Left kidney (tissue), 2 donors: Measurements from ENCODE around the gene MRPS30. TPM values are rescaled to one million over a fixed set of nuclear protein-coding genes. Genes with fewer than 3 reads are reported as not detected.
A peak's percentile ranks its signal among the peaks of the same experiment; 100 is the strongest.
"Not testable (repeated sequence)": the region's sequence is repeated elsewhere in the genome, so short reads cannot be mapped to it uniquely, and the experiment has no call there.

Experiments
- DNase-seq: peaks from one replicate; pipeline ENCODE4 v3.0.0-alpha.2; 2013
- polyA plus RNA-seq: library from polyadenylated mRNA; unstranded; fragments of 120-200 nt; gene quantifications from one replicate; pipeline ENCODE4 v1.2.1, GENCODE V29; 2013; ENCODE audit not compliant: insufficient read length

Gene MRPS30
- polyA plus RNA-seq, 1 donor, result 79.1 TPM

GRCh38 chr5:44809215-44809955 lies 638 bp downstream of the MRPS30 start:
- peak; percentile 63 for DNase-seq

GRCh38 chr5:44809956-44810420 lies 1.2 kb downstream of the MRPS30 start:
- DNase-seq, result no peak

GRCh38 chr5:44814761-44815160 lies 6.0 kb downstream of the MRPS30 start:
- no peak for DNase-seq

- no peak for DNase-seq
Measured at GRCh38 chr5:44821164-44821563, 12.4 kb downstream of the MRPS30 start.

GRCh38 chr5:44824662-44825061 lies 15.9 kb downstream of the MRPS30 start:
- DNase-seq, result not testable (repeated sequence)

GRCh38 chr5:44827681-44828080 lies 18.9 kb downstream of the MRPS30 start:
- DNase-seq, result no peak

GRCh38 chr5:44828719-44829118 lies 20.0 kb downstream of the MRPS30 start:
- DNase-seq, result no peak

- no peak for DNase-seq
Measured at GRCh38 chr5:44830951-44831350, 22.2 kb downstream of the MRPS30 start.

- no peak for DNase-seq
Measured at GRCh38 chr5:44833249-44833648, 24.5 kb downstream of the MRPS30 start.

GRCh38 chr5:44835693-44836092 lies 26.9 kb downstream of the MRPS30 start:
- no peak for DNase-seq

- DNase-seq, result no peak
Measured at GRCh38 chr5:44839018-44839681, 30.4 kb downstream of the MRPS30 start.

- no peak for DNase-seq
Measured at GRCh38 chr5:44842496-44843282, 33.9 kb downstream of the MRPS30 start.

GRCh38 chr5:44844744-44845143 lies 36.0 kb downstream of the MRPS30 start:
- no peak for DNase-seq

- no peak for DNase-seq
Measured at GRCh38 chr5:44845777-44846176, 37.0 kb downstream of the MRPS30 start.

GRCh38 chr5:44847206-44847852 lies 38.6 kb downstream of the MRPS30 start:
- DNase-seq, result no peak

GRCh38 chr5:44860267-44860666 lies 51.5 kb downstream of the MRPS30 start:
- no peak for DNase-seq

- DNase-seq, result no peak
Measured at GRCh38 chr5:44862808-44863207, 54.1 kb downstream of the MRPS30 start.
